Liver (tissue), 9 donors: ENCODE measurements around the gene MYBPC3. TPM values are rescaled to one million over a fixed set of nuclear protein-coding genes. Genes with fewer than 3 reads are reported as not detected.

Experiments
- DNase-seq: peaks from one replicate; pipeline ENCODE4 v3.0.0-alpha.2; 2017; ENCODE audit warnings: low spot score
- H3K27ac ChIP-seq, 2 donors: one replicate each; pipeline ENCODE4 v1.7.0; 2013; ENCODE audit warnings: inconsistent platforms in 2 of 2, low read length in 2 of 2, control low read depth in 1 of 2, low read depth in 1 of 2, mild to moderate bottlenecking in 1 of 2
- H3K27me3 ChIP-seq, 4 donors: one replicate each; pipeline versions ENCODE4 v1.6.1 to v1.7.0; 2013; ENCODE audit warnings: low read length in 3 of 4, inconsistent platforms in 1 of 4, mild to moderate bottlenecking in 1 of 4, moderate library complexity in 1 of 4; ENCODE audit not compliant: control insufficient read depth in 4 of 4, insufficient read depth in 4 of 4
- H3K36me3 ChIP-seq, 4 donors: one replicate each; pipeline versions ENCODE4 v1.6.1 to v1.7.0; 2013; ENCODE audit warnings: low read length in 3 of 4, mild to moderate bottlenecking in 3 of 4, low read depth in 1 of 4, moderate library complexity in 1 of 4; ENCODE audit not compliant: control insufficient read depth in 4 of 4, insufficient read depth in 3 of 4
- H3K4me1 ChIP-seq, 4 donors: one replicate each; pipeline versions ENCODE4 v1.6.1 to v1.7.0; 2013; ENCODE audit warnings: low read length in 3 of 4, mild to moderate bottlenecking in 3 of 4, moderate library complexity in 1 of 4; ENCODE audit not compliant: control insufficient read depth in 4 of 4, insufficient read depth in 4 of 4
- H3K4me3 ChIP-seq, 3 donors: one replicate each; pipeline versions ENCODE4 v1.6.1 to v1.7.0; 2013; ENCODE audit warnings: low read length in 3 of 3, control low read depth in 1 of 3, low read depth in 1 of 3, mild to moderate bottlenecking in 1 of 3
- H3K9ac ChIP-seq, 2 donors: one replicate each; pipeline ENCODE4 v1.7.0; 2013; ENCODE audit warnings: low read length in 2 of 2, mild to moderate bottlenecking in 2 of 2, moderate library complexity in 2 of 2, control low read depth in 1 of 2, low read depth in 1 of 2
- H3K9me3 ChIP-seq, 4 donors: one replicate each; pipeline versions ENCODE4 v1.6.1 to v1.7.0; 2013; ENCODE audit warnings: low read length in 3 of 4; ENCODE audit not compliant: control insufficient read depth in 4 of 4
- EGR1 ChIP-seq, 2 donors: IDR thresholded peaks; 2 replicates each; pipeline ENCODE4 v1.6.1; 2016 to 2018; ENCODE audit warnings: antibody characterized with exemption in 2 of 2, low read depth in 2 of 2
- FOXA1 ChIP-seq: IDR thresholded peaks from 2 replicates; pipeline ENCODE4 v1.6.1; 2016; ENCODE audit warnings: antibody characterized with exemption
- FOXA2 ChIP-seq: IDR thresholded peaks from 2 replicates; pipeline ENCODE4 v1.6.1; 2016; ENCODE audit warnings: antibody characterized with exemption
- GABPA ChIP-seq, 2 donors: IDR thresholded peaks in 1 of 2; conservative IDR thresholded peaks in 1 of 2; 2 replicates each; pipeline ENCODE4 v1.6.1; 2016; ENCODE audit warnings: antibody characterized with exemption in 2 of 2, mild to moderate bottlenecking in 1 of 2, moderate library complexity in 1 of 2
- HNF4A ChIP-seq, 2 donors: conservative IDR thresholded peaks; 2 replicates each; pipeline ENCODE4 v1.6.1; 2016; ENCODE audit warnings: antibody characterized with exemption in 2 of 2, mild to moderate bottlenecking in 2 of 2
- HNF4G ChIP-seq: IDR thresholded peaks from 2 replicates; pipeline ENCODE4 v1.6.1; 2016; ENCODE audit warnings: antibody characterized with exemption
- JUND ChIP-seq, 2 donors: IDR thresholded peaks; 2 replicates each; pipeline ENCODE4 v1.6.1; 2016; ENCODE audit warnings: antibody characterized with exemption in 2 of 2
- NR2F2 ChIP-seq: IDR thresholded peaks from 2 replicates; pipeline ENCODE4 v1.6.1; 2016; ENCODE audit warnings: antibody characterized with exemption
- RAD21 ChIP-seq, 2 donors: IDR thresholded peaks; 2 replicates each; pipeline ENCODE4 v1.6.1; 2016; ENCODE audit warnings: antibody characterized with exemption in 2 of 2, mild to moderate bottlenecking in 2 of 2
- RXRA ChIP-seq, 2 donors: IDR thresholded peaks; 2 replicates each; pipeline ENCODE4 v1.6.1; 2017 to 2018; ENCODE audit warnings: antibody characterized with exemption in 2 of 2, mild to moderate bottlenecking in 1 of 2
- SP1 ChIP-seq: IDR thresholded peaks from 2 replicates; pipeline ENCODE4 v1.6.1; 2018; ENCODE audit warnings: antibody characterized with exemption, mild to moderate bottlenecking
- TAF1 ChIP-seq: conservative IDR thresholded peaks from 2 replicates; pipeline ENCODE4 v1.6.1; 2016; ENCODE audit warnings: antibody characterized with exemption, mild to moderate bottlenecking
- YY1 ChIP-seq: IDR thresholded peaks from 2 replicates; pipeline ENCODE4 v1.6.1; 2016; ENCODE audit warnings: antibody characterized with exemption, mild to moderate bottlenecking
- WGBS: extraction: QIAGEN DNeasy Blood & Tissue Kit; methylation state at CpG from one replicate; pipeline ENCODE4 v1.1.7; 2013; 5-methylcytosine and 5-hydroxymethylcytosine counted together
- polyA plus RNA-seq, 2 donors: library from polyadenylated mRNA; stranded (reverse) in 1 of 2; unstranded in 1 of 2; fragments of 200-250 nt in 1 of 2; fragments of >200 nt in 1 of 2; fragmentation: Nextera tagmentation in 1 of 2; extraction: Ambion mirVana in 1 of 2; gene quantifications; one replicate each; pipeline versions ENCODE4 v1.2.1 to v1.2.3, GENCODE V29; 2013 to 2015
- total RNA-seq, 2 donors: library from RNA; depleted of rRNA; stranded (reverse); fragments of >200 nt; gene quantifications; one replicate each; pipeline ENCODE4 v1.2.3, GENCODE V29; 2014
- TF ChIP-seq, protein P1 (sequence below): IDR thresholded peaks from 2 replicates; pipeline ENCODE4 v1.6.1; 2016; ENCODE audit warnings: antibody characterized with exemption
- TF ChIP-seq, protein P2 (sequence below): IDR thresholded peaks from 2 replicates; pipeline ENCODE4 v1.6.1; 2016; ENCODE audit warnings: antibody characterized with exemption
- TF ChIP-seq, protein P3 (sequence below): IDR thresholded peaks from 2 replicates; pipeline ENCODE4 v1.6.1; 2016; ENCODE audit warnings: antibody characterized with exemption
- TF ChIP-seq, protein P4 (sequence below): fragments of 150-350 bp; IDR thresholded peaks from 2 replicates; pipeline ENCODE4 v1.5.1; 2017; ENCODE audit warnings: improper control_type of control experiment, low read depth, low read length; ENCODE audit not compliant: missing input control
- donor health status: healthy.
- donor health status: healthy.
- donor health status: healthy.
- donor health status: healthy.
- donor health status: healthy.

Gene MYBPC3
- total and polyA plus RNA-seq, 4 donors: 0.01 to 0.25 TPM; not detected in 2

DNA sequence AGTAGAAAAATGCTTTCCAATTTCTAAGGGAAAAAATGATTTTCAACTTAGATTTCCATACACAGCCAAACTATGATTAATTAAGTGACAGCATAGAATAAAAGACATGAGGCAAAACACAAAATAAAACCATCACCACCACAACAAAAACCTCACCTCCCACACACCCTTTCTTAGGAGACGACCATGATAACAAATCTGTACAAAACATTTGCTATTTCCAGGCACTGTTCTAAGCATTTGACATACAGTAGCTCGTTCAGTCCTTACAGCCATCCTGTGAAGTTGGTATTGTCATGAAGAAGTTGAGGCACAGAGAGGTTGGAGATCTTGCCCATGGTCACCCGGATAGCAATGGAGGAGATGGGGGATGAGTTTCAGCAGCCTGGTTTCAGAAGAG is 17.2 kb upstream of the MYBPC3 start (continued):
- TF ChIP-seq, protein P1, sequence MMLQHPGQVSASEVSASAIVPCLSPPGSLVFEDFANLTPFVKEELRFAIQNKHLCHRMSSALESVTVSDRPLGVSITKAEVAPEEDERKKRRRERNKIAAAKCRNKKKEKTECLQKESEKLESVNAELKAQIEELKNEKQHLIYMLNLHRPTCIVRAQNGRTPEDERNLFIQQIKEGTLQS: no peak
- TF ChIP-seq RXRA (IDR thresholded peaks at IDR 0.05) (no peak), FOXA2 (no peak), TAF1 (no peak)

DNA sequence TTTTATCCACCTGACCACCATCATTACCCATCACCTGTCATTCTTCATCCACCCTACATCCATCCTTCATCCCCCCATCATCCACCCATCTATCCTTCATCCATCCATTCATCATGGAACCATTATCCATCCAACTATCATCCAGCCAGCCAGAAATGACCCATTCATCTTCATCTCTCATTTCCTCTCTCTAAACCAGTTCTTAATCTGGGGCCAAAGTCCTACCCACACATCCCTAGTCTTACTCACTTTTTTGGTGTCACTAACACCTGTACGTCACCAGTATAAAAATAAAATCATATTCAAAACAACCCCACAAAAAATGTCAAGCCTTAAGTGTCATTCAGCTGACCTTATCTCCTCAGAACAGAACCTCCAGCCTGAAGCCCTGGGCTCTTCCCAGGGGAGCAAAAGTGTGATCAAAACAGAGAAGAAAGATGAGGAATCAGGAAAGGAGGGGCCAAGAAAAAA is 13.6 kb upstream of the MYBPC3 start:
- Histone ChIP-seq H3K27me3 (no peaks in the 10 kb centered on the region), H3K4me3 (no peak overlapping the region), H3K4me1 (no peaks in the 10 kb centered on the region), H3K9me3 (no peaks in the 10 kb centered on the region), H3K27ac (no peak overlapping the region), H3K9ac (no peak overlapping the region), H3K36me3 (no peaks in the 10 kb centered on the region)
- no peak for DNase-seq
- 77% methylated on average over 1 of the region's 1 CpG for WGBS
- TF ChIP-seq EGR1 (IDR thresholded peaks at IDR 0.05; ENCODE audit: low read depth in 2 of 2) (no peak), RXRA (IDR thresholded peaks at IDR 0.05) (no peak), YY1 (no peak), JUND (IDR thresholded peaks at IDR 0.05) (no peak), SP1 (no peak), FOXA1 (no peak), TAF1 (no peak), HNF4A (conservative IDR thresholded peaks at IDR 0.05) (no peak), HNF4G (no peak)
- TF ChIP-seq, protein P1: no peak
- TF ChIP-seq, protein P2, sequence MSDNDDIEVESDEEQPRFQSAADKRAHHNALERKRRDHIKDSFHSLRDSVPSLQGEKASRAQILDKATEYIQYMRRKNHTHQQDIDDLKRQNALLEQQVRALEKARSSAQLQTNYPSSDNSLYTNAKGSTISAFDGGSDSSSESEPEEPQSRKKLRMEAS: no peak
- TF ChIP-seq, protein P3, sequence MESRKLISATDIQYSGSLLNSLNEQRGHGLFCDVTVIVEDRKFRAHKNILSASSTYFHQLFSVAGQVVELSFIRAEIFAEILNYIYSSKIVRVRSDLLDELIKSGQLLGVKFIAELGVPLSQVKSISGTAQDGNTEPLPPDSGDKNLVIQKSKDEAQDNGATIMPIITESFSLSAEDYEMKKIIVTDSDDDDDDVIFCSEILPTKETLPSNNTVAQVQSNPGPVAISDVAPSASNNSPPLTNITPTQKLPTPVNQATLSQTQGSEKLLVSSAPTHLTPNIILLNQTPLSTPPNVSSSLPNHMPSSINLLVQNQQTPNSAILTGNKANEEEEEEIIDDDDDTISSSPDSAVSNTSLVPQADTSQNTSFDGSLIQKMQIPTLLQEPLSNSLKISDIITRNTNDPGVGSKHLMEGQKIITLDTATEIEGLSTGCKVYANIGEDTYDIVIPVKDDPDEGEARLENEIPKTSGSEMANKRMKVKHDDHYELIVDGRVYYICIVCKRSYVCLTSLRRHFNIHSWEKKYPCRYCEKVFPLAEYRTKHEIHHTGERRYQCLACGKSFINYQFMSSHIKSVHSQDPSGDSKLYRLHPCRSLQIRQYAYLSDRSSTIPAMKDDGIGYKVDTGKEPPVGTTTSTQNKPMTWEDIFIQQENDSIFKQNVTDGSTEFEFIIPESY: no peak
- TF ChIP-seq, protein P4, sequence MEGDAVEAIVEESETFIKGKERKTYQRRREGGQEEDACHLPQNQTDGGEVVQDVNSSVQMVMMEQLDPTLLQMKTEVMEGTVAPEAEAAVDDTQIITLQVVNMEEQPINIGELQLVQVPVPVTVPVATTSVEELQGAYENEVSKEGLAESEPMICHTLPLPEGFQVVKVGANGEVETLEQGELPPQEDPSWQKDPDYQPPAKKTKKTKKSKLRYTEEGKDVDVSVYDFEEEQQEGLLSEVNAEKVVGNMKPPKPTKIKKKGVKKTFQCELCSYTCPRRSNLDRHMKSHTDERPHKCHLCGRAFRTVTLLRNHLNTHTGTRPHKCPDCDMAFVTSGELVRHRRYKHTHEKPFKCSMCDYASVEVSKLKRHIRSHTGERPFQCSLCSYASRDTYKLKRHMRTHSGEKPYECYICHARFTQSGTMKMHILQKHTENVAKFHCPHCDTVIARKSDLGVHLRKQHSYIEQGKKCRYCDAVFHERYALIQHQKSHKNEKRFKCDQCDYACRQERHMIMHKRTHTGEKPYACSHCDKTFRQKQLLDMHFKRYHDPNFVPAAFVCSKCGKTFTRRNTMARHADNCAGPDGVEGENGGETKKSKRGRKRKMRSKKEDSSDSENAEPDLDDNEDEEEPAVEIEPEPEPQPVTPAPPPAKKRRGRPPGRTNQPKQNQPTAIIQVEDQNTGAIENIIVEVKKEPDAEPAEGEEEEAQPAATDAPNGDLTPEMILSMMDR: no peak

DNA sequence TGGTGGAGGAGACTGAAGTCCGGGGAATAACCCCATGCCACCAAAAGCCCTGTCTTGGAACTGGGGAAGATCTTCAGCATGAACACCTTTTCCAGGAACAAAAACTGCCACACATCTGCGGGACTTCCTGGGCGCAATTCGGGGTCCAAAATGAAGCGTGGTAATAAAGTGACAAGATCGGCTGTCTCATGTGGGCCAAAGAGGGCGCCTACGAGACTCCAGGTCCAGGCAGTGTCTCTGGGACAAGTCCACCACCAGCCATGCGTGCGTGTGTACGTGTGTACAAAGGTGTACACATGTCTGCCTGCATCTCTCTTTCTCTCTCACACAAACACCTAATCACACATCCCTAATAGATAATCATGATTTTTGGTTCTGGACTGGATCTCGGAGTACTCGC is 8.9 kb upstream of the MYBPC3 start:
- WGBS: 93% methylated on average over 13 of the region's 13 CpGs
- H3K9me3 ChIP-seq: no peaks in the 10 kb centered on the region
- no peaks in the 10 kb centered on the region for H3K36me3 ChIP-seq
- DNase-seq: no peak
- H3K4me1 ChIP-seq: no peaks in the 10 kb centered on the region
- no peaks in the 10 kb centered on the region for H3K27me3 ChIP-seq
- no peak overlapping the region for H3K9ac ChIP-seq
- H3K27ac ChIP-seq: no peak overlapping the region
- no peak overlapping the region for H3K4me3 ChIP-seq
- TF ChIP-seq NR2F2: no peak
- no peak for TF ChIP-seq RAD21 (IDR thresholded peaks at IDR 0.05)
- TF ChIP-seq SP1: no peak
- TF ChIP-seq, protein P4: no peak
- TF ChIP-seq, protein P3: no peak
- TF ChIP-seq, protein P2: no peak
- no peak for TF ChIP-seq EGR1 (IDR thresholded peaks at IDR 0.05; ENCODE audit: low read depth in 2 of 2)
- no peak for TF ChIP-seq TAF1
- no peak for TF ChIP-seq GABPA (IDR thresholded peaks at IDR 0.05 in 1 of 2, conservative IDR thresholded peaks at IDR 0.05 in 1 of 2)
- no peak for TF ChIP-seq HNF4G
- TF ChIP-seq, protein P1: no peak
